ENCODE results near the gene DISC1.

The DISC1 gene

GRCh38 chr1:231998791-231999190 lies 372.2 kb downstream of the DISC1 start:
- no peak overlapping the region for H2AFZ ChIP-seq (ENCODE audit: low read length)
- no peaks in the 10 kb centered on the region for H3K4me1 ChIP-seq (ENCODE audit: insufficient read depth, low read length, severe bottlenecking)
- no peaks in the 10 kb centered on the region for H3F3A ChIP-seq (ENCODE audit: insufficient read depth, low read length)
- no peaks in the 10 kb centered on the region for H3K79me2 ChIP-seq (ENCODE audit: insufficient read depth, low read length)
- no peaks in the 10 kb centered on the region for H3K9me3 ChIP-seq (ENCODE audit: low read length)
- no peak overlapping the region for H3K9ac ChIP-seq (ENCODE audit: low read length)
- H3K4me3 ChIP-seq (ENCODE audit: low read depth, low read length, poor library complexity, severe bottlenecking) = no peak overlapping the region
- no peaks in the 10 kb centered on the region for H3K36me3 ChIP-seq (ENCODE audit: insufficient read depth, low read length)
- no peak for TF ChIP-seq EZH2 (IDR thresholded peaks at IDR 0.05; ENCODE audit: borderline replicate concordance, low read length)
- no peak for TF ChIP-seq CTCF (IDR thresholded peaks at IDR 0.05; ENCODE audit: low read length)
- no peak overlapping the region for H3K27ac ChIP-seq (ENCODE audit: low read depth, low read length, poor library complexity, severe bottlenecking)
- H4K20me1 ChIP-seq (ENCODE audit: insufficient read depth, low read length) = no peaks in the 10 kb centered on the region
- H3K4me2 ChIP-seq (ENCODE audit: low read length) = no peak overlapping the region
- no peaks in the 10 kb centered on the region for H3K27me3 ChIP-seq (ENCODE audit: insufficient read depth, low read length)
- H3K9me2 ChIP-seq (ENCODE audit: low read depth, low read length) = no peaks in the 10 kb centered on the region

- no peaks in the 10 kb centered on the region for H3K36me3 ChIP-seq (ENCODE audit: insufficient read depth, low read length)
- H2AFZ ChIP-seq (ENCODE audit: low read length) = no peak overlapping the region
- H3K79me2 ChIP-seq (ENCODE audit: insufficient read depth, low read length) = no peaks in the 10 kb centered on the region
- no peaks in the 10 kb centered on the region for H3F3A ChIP-seq (ENCODE audit: insufficient read depth, low read length)
- no peak overlapping the region for H3K9ac ChIP-seq (ENCODE audit: low read length)
- H3K9me3 ChIP-seq (ENCODE audit: low read length) = no peaks in the 10 kb centered on the region
- no peak overlapping the region for H3K4me2 ChIP-seq (ENCODE audit: low read length)
- no peak for TF ChIP-seq CTCF (IDR thresholded peaks at IDR 0.05; ENCODE audit: low read length)
- no peak for TF ChIP-seq EZH2 (IDR thresholded peaks at IDR 0.05; ENCODE audit: borderline replicate concordance, low read length)
- no peaks in the 10 kb centered on the region for H3K4me1 ChIP-seq (ENCODE audit: insufficient read depth, low read length, severe bottlenecking)
- H4K20me1 ChIP-seq (ENCODE audit: insufficient read depth, low read length) = no peaks in the 10 kb centered on the region
- no peak overlapping the region for H3K4me3 ChIP-seq (ENCODE audit: low read depth, low read length, poor library complexity, severe bottlenecking)
- no peak overlapping the region for H3K27ac ChIP-seq (ENCODE audit: low read depth, low read length, poor library complexity, severe bottlenecking)
- no peaks in the 10 kb centered on the region for H3K27me3 ChIP-seq (ENCODE audit: insufficient read depth, low read length)
- no peaks in the 10 kb centered on the region for H3K9me2 ChIP-seq (ENCODE audit: low read depth, low read length)
These were observed 378.7 kb downstream of the DISC1 start for GRCh38 chr1:232005300-232005699.

- no peak for TF ChIP-seq EZH2 (IDR thresholded peaks at IDR 0.05; ENCODE audit: borderline replicate concordance, low read length)
- no peak for TF ChIP-seq CTCF (IDR thresholded peaks at IDR 0.05; ENCODE audit: low read length)
- Histone ChIP-seq H3K4me3 (ENCODE audit: low read depth, low read length, poor library complexity, severe bottlenecking) (no peak overlapping the region), H3K27ac (ENCODE audit: low read depth, low read length, poor library complexity, severe bottlenecking) (no peak overlapping the region), H4K20me1 (ENCODE audit: insufficient read depth, low read length) (no peaks in the 10 kb centered on the region), H3K9ac (ENCODE audit: low read length) (no peak overlapping the region), H3K4me2 (ENCODE audit: low read length) (no peak overlapping the region), H3K36me3 (ENCODE audit: insufficient read depth, low read length) (no peaks in the 10 kb centered on the region), H3K4me1 (ENCODE audit: insufficient read depth, low read length, severe bottlenecking) (no peaks in the 10 kb centered on the region), H3K9me3 (ENCODE audit: low read length) (no peaks in the 10 kb centered on the region), H3K27me3 (ENCODE audit: insufficient read depth, low read length) (no peaks in the 10 kb centered on the region; the same call in 1 of the 2 replicates), H3K79me2 (ENCODE audit: insufficient read depth, low read length) (no peaks in the 10 kb centered on the region), H3F3A (ENCODE audit: insufficient read depth, low read length) (no peaks in the 10 kb centered on the region), H2AFZ (ENCODE audit: low read length) (no peak overlapping the region), H3K9me2 (ENCODE audit: low read depth, low read length) (no peaks in the 10 kb centered on the region)
These were observed 383.2 kb downstream of the DISC1 start for GRCh38 chr1:232009741-232010140.

Measured in OCI-LY1 (cell line).